SK-N-MC (cell line): ENCODE measurements around the gene IRF9.

ENCODE experiments used
- DNase-seq: peaks from one replicate; pipeline ENCODE4 v3.0.0-alpha.2; 2011; ENCODE audit warnings: low read depth, low spot score
- H3K27ac ChIP-seq: fragments of 200-600 bp; sonication (generic); 2 replicates; pipeline ENCODE4 v1.5.1; 2016; ENCODE audit warnings: mixed run types
- H3K36me3 ChIP-seq: fragments of 200-600 bp; sonication (generic); 2 replicates; pipeline ENCODE4 v1.6.1; 2017; ENCODE audit warnings: antibody characterized with exemption, low read length, mixed read lengths; ENCODE audit not compliant: insufficient read depth
- H3K4me3 ChIP-seq: fragments of 200-600 bp; sonication (generic); 2 replicates; pipeline ENCODE4 v1.5.1; 2016
- H3K9ac ChIP-seq: fragments of 200-600 bp; sonication (generic); 2 replicates; pipeline ENCODE4 v1.8.0; 2017; ENCODE audit warnings: mixed run types, mixed read lengths; ENCODE audit not compliant: insufficient read length
- H3K9me3 ChIP-seq: fragments of 200-600 bp; sonication (generic); 2 replicates; pipeline ENCODE4 v1.6.1; 2017; ENCODE audit warnings: low read depth, mild to moderate bottlenecking, antibody characterized with exemption, low read length, moderate library complexity, mixed read lengths
- EZH2 ChIP-seq: fragments of 200-600 bp; sonication (generic); IDR thresholded peaks from one replicate; pipeline ENCODE4 v1.6.1; 2017; ENCODE audit warnings: antibody characterized with exemption
- FOXP2 ChIP-seq: optimal IDR thresholded peaks from 2 replicates; pipeline ENCODE3; 2011; ENCODE audit warnings: mild to moderate bottlenecking, moderate library complexity; ENCODE audit not compliant: insufficient read depth; ENCODE audit errors: extremely low read length, control extremely low read depth
- POLR2AphosphoS5 ChIP-seq: IDR thresholded peaks from 2 replicates; pipeline ENCODE4 v1.6.1; 2012; ENCODE audit warnings: mild to moderate bottlenecking, low read depth, low read length, borderline replicate concordance

IRF9 gene

DNA sequence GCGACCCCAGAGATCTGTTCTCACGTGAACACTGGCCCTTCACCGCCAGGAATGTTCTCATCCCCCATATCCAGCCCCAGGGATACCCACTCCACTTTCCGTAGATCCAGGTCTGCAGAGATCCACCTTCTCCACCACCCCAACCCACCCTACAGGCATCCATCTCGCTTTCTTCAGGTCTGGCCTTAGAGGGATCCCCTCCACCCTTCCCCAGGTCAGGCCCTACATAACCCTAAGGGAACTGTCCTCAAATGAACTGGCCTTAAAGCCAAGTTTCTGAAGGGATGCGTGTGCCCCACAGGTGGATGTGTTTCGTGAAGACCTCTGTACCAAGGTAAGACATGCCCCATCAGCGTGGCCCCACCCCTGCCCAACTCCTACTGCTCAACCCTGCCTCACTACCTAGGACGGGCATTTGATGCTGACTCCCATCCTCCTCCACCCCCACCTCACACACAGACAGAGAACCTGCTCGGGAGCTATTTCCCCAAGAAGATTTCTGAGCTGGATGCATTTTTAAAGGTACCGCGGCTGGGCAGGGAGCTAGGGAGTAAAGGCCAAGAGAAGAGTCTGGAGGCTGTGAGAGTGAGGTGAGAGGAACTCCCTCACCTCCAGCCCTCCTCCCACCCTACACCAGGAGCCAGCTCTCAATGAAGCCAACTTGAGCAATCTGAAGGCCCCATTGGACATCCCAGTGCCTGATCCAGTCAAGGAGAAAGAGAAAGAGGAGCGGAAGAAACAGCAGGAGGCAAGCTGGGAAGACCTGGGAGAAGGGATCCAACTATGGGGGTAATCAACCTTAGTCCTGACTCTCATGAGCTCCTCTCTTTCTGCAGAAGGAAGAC, 24.2 kb upstream of the IRF9 start:
- Histone ChIP-seq H3K36me3 (peaks cover 19% of the 10 kb centered on the region), H3K9ac (peak overlapping the region; percentile 84), H3K4me3 (peak overlapping the region; percentile 94), H3K9me3 (no peaks in the 10 kb centered on the region), H3K27ac (no peak overlapping the region)
- no peak for TF ChIP-seq POLR2AphosphoS5
- no peak for TF ChIP-seq EZH2
- no peak for TF ChIP-seq FOXP2
- DNase-seq, result no peak

DNA sequence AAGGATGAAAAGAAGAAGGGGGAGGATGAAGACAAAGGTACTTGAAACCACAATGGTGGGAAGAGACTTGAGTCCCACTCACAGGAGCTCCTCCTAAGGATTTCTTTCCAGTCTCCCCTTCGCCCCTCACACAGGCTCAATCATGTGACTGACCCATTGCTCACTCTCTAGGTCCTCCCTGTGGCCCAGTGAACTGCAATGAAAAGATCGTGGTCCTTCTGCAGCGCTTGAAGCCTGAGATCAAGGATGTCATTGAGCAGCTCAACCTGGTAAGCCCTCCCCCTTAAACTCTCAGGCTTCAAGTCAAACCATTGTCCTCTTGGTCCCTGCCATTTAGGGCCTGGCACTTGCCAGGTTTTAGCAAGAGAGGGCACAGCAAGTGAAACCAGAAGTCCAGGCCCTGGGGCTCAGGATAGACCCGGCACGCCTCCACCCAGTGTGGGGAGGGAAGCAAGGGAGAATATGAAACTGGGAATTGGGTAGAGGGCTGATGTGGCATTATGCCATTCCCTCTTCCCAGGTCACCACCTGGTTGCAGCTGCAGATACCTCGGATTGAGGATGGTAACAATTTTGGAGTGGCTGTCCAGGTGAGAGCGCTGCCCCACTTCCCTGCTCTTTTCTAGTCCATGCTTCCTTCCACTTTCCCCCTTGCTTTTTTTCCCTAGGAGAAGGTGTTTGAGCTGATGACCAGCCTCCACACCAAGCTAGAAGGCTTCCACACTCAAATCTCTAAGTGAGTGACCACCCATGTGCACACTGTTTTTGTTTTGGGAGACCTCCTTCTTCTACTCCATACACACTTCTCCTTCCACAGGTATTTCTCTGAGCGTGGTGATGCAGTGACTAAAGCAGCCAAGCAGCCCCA, 23.3 kb upstream of the IRF9 start:
- no peak overlapping the region for H3K4me3 ChIP-seq
- no peak overlapping the region for H3K9ac ChIP-seq
- H3K27ac ChIP-seq, result no peak overlapping the region

DNA sequence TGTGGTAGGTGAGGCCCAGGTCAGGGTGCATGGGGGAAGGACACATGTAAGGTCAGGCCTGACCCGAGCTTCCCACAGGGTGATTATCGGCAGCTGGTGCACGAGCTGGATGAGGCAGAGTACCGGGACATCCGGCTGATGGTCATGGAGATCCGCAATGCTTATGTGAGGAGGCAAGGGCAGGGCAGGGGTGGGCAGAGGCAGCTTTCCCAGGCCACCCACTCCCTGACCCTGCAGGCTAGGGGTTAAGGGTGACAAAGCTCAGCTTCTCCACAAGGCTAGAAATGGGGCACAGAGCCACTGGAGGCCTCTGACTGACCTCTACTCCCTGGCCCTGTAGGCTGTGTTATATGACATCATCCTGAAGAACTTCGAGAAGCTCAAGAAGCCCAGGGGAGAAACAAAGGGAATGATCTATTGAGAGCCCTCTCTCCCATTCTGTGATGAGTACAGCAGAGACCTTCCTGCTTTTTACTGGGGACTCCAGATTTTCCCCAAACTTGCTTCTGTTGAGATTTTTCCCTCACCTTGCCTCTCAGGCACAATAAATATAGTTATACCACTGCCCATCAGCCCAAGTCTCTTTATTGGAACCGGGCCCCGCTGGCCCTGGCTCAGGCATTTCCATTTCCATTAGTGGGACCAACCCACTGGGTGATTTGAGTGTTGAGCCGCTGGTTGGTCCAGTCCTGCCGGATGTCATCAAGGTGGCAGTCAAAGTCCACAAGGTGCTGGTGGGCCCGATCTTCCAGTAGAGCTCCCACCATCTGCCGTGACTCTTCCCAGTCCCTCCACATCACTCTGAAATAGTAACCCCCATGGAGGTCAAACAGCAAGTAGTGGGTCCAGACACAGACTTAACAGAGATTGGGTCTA, 22.4 kb upstream of the IRF9 start:
- H3K9ac ChIP-seq, result no peak overlapping the region
- no peak overlapping the region for H3K4me3 ChIP-seq
- TF ChIP-seq POLR2AphosphoS5, result 0 out of 2 replicates have a peak, but pooled peaks have one; percentile 6
- TF ChIP-seq FOXP2, result no peak
- H3K9me3 ChIP-seq, result no peaks in the 10 kb centered on the region
- DNase-seq, result no peak
- no peak overlapping the region for H3K27ac ChIP-seq
- H3K36me3 ChIP-seq, result peaks cover 19% of the 10 kb centered on the region

More for the DNA sequence above, 23.3 kb upstream of the IRF9 start:
- peaks cover 19% of the 10 kb centered on the region for H3K36me3 ChIP-seq
- no peak for DNase-seq
- no peaks in the 10 kb centered on the region for H3K9me3 ChIP-seq
- TF ChIP-seq FOXP2, result no peak
- TF ChIP-seq POLR2AphosphoS5, result no peak; the same call in 1 of the 2 replicates
- no peak for TF ChIP-seq EZH2

GRCh38 chr14:24139272-24139934, 21.7 kb upstream of the IRF9 start:
- Histone ChIP-seq H3K4me3 (no peak overlapping the region; the same call in 1 of the 2 replicates), H3K9ac (no peak overlapping the region), H3K36me3 (peaks cover 19% of the 10 kb centered on the region), H3K9me3 (no peaks in the 10 kb centered on the region), H3K27ac (no peak overlapping the region)
- no peak for DNase-seq
- TF ChIP-seq FOXP2, result no peak
- TF ChIP-seq EZH2, result no peak
- TF ChIP-seq POLR2AphosphoS5, result no peak

GRCh38 chr14:24141097-24141880, 19.8 kb upstream of the IRF9 start, which contains the start of gene EMC9:
Gene EMC9 (minus strand): TSS chr14:24141591. CDS start chr14:24141304, 287 bp downstream.
- TF ChIP-seq POLR2AphosphoS5, result peak; percentile 94
- no peak for TF ChIP-seq EZH2
- TF ChIP-seq FOXP2, result no peak
- Histone ChIP-seq H3K9ac (peak within 1 kb of the TSS; percentile 81), H3K9me3 (no peaks in the 10 kb centered on the region), H3K27ac (peak within 1 kb of the TSS; percentile 77), H3K4me3 (peak within 1 kb of the TSS; percentile 86), H3K36me3 (peaks cover 19% of the 10 kb centered on the region)
- DNase-seq, result peak; percentile 97

- Histone ChIP-seq H3K4me3 (no peak overlapping the region), H3K9me3 (no peaks in the 10 kb centered on the region), H3K27ac (no peak overlapping the region), H3K36me3 (peaks cover 13% of the 10 kb centered on the region), H3K9ac (no peak overlapping the region)
- TF ChIP-seq FOXP2 (no peak), POLR2AphosphoS5 (no peak), EZH2 (no peak)
- DNase-seq, result no peak
These were observed 17.6 kb upstream of the IRF9 start for GRCh38 chr14:24143511-24143910.

- Histone ChIP-seq H3K27ac (no peak overlapping the region), H3K4me3 (no peak overlapping the region), H3K9me3 (no peaks in the 10 kb centered on the region), H3K9ac (no peak overlapping the region), H3K36me3 (peaks cover 8% of the 10 kb centered on the region; the same call in 1 of the 2 replicates)
- TF ChIP-seq POLR2AphosphoS5, result no peak
- TF ChIP-seq EZH2, result no peak
- TF ChIP-seq FOXP2, result no peak
- no peak for DNase-seq
These were observed 16.6 kb upstream of the IRF9 start for GRCh38 chr14:24144451-24144850.
